ACC112 (cell line): ENCODE results near the gene MPHOSPH8.
A peak's percentile ranks its signal among the peaks of the same experiment; 100 is the strongest.
"Not testable (repeated sequence)": the region's sequence is repeated elsewhere in the genome, so short reads cannot be mapped to it uniquely, and the experiment has no call there.

Experiments used
- H2AFZ ChIP-seq: fragments of 200-600 bp; sonication (generic); one replicate; pipeline ENCODE4 v1.6.0; 2017; ENCODE audit warnings: antibody characterized with exemption, low read length; ENCODE audit not compliant: unreplicated experiment
- H3K27ac ChIP-seq: fragments of 200-600 bp; sonication (generic); 2 replicates; pipeline ENCODE4 v1.5.1; 2014; ENCODE audit warnings: low read depth, mild to moderate bottlenecking, antibody characterized with exemption, low read length, moderate library complexity
- H3K27me3 ChIP-seq: fragments of 200-600 bp; sonication (generic); 2 replicates; pipeline ENCODE4 v1.6.1; 2014; ENCODE audit warnings: mild to moderate bottlenecking, antibody characterized with exemption, low read length, moderate library complexity, mixed read lengths; ENCODE audit not compliant: insufficient read depth
- H3K36me3 ChIP-seq: fragments of 200-600 bp; sonication (generic); 2 replicates; pipeline ENCODE4 v1.6.1; 2016; ENCODE audit warnings: mild to moderate bottlenecking, antibody characterized with exemption, low read length, moderate library complexity, mixed read lengths; ENCODE audit not compliant: insufficient read depth
- H3K4me1 ChIP-seq: fragments of 200-600 bp; sonication (generic); one replicate; pipeline ENCODE4 v1.6.1; 2016; ENCODE audit warnings: low read length, mixed read lengths; ENCODE audit not compliant: insufficient read depth, unreplicated experiment, control insufficient read depth
- H3K4me3 ChIP-seq: fragments of 200-600 bp; sonication (generic); 2 replicates; pipeline ENCODE4 v1.5.1; 2014; ENCODE audit warnings: mild to moderate bottlenecking, low read depth, low read length
- H3K79me2 ChIP-seq: fragments of 200-600 bp; sonication (generic); one replicate; pipeline ENCODE4 v1.6.0; 2016; ENCODE audit warnings: low read length; ENCODE audit not compliant: control insufficient read depth, unreplicated experiment, insufficient read depth

Gene MPHOSPH8

GRCh38 chr13:19681517-19681916 is 48.1 kb downstream of the MPHOSPH8 start:
- Histone ChIP-seq H3K36me3 (no peaks in the 10 kb centered on the region), H3K4me3 (no peak overlapping the region), H3K27me3 (no peaks in the 10 kb centered on the region), H2AFZ (no peak overlapping the region), H3K79me2 (no peaks in the 10 kb centered on the region), H3K4me1 (peaks cover 8% of the 10 kb centered on the region), H3K27ac (no peak overlapping the region)

- H3K27ac ChIP-seq: no peak overlapping the region
- H3K4me1 ChIP-seq: no peaks in the 10 kb centered on the region
- no peak overlapping the region for H3K4me3 ChIP-seq
- peaks cover 6% of the 10 kb centered on the region; the same call in 1 of the 2 replicates for H3K36me3 ChIP-seq
- no peaks in the 10 kb centered on the region for H3K79me2 ChIP-seq
- H2AFZ ChIP-seq: no peak overlapping the region
- H3K27me3 ChIP-seq: no peaks in the 10 kb centered on the region
Observed at GRCh38 chr13:19685034-19685433, 51.6 kb downstream of the MPHOSPH8 start.

- Histone ChIP-seq H3K79me2 (no peaks in the 10 kb centered on the region), H3K4me1 (no peaks in the 10 kb centered on the region), H3K4me3 (no peak overlapping the region), H2AFZ (no peak overlapping the region), H3K27ac (no peak overlapping the region), H3K27me3 (no peaks in the 10 kb centered on the region), H3K36me3 (peaks cover 10% of the 10 kb centered on the region; the same call in 1 of the 2 replicates)
Observed at GRCh38 chr13:19685437-19685836, 52.0 kb downstream of the MPHOSPH8 start.

GRCh38 chr13:19691447-19691846 is 58.0 kb downstream of the MPHOSPH8 start:
- peaks cover 13% of the 10 kb centered on the region; the same call in 1 of the 2 replicates for H3K36me3 ChIP-seq
- not testable (repeated sequence) for H3K4me1 ChIP-seq, H2AFZ ChIP-seq, H3K27me3 ChIP-seq, H3K79me2 ChIP-seq, H3K27ac ChIP-seq
- peak overlapping the region; percentile 33; the same call in 1 of the 2 replicates for H3K4me3 ChIP-seq

GRCh38 chr13:19695428-19695827 is 62.0 kb downstream of the MPHOSPH8 start:
- H3K4me3 ChIP-seq: no peak overlapping the region
- peaks cover 4% of the 10 kb centered on the region; the same call in 1 of the 2 replicates for H3K36me3 ChIP-seq
- no peak overlapping the region for H2AFZ ChIP-seq
- no peak overlapping the region for H3K27ac ChIP-seq
- H3K4me1 ChIP-seq: peaks cover 16% of the 10 kb centered on the region
- H3K27me3 ChIP-seq: no peaks in the 10 kb centered on the region
- H3K79me2 ChIP-seq: peaks cover 8% of the 10 kb centered on the region

- peaks cover 16% of the 10 kb centered on the region for H3K4me1 ChIP-seq
- no peak overlapping the region for H2AFZ ChIP-seq
- peaks cover 8% of the 10 kb centered on the region for H3K79me2 ChIP-seq
- H3K27ac ChIP-seq: no peak overlapping the region
- no peaks in the 10 kb centered on the region for H3K27me3 ChIP-seq
- H3K4me3 ChIP-seq: no peak overlapping the region
- peaks cover 4% of the 10 kb centered on the region; the same call in 1 of the 2 replicates for H3K36me3 ChIP-seq
Observed at GRCh38 chr13:19695829-19696228, 62.4 kb downstream of the MPHOSPH8 start.

- not testable (repeated sequence) for H2AFZ ChIP-seq, H3K36me3 ChIP-seq, H3K27ac ChIP-seq, H3K79me2 ChIP-seq, H3K27me3 ChIP-seq, H3K4me3 ChIP-seq
- H3K4me1 ChIP-seq: peaks cover 19% of the 10 kb centered on the region
Observed at GRCh38 chr13:19700963-19701362, 67.5 kb downstream of the MPHOSPH8 start.

- not testable (repeated sequence) for H3K79me2 ChIP-seq, H3K27me3 ChIP-seq, H3K36me3 ChIP-seq, H3K27ac ChIP-seq, H2AFZ ChIP-seq, H3K4me3 ChIP-seq
- H3K4me1 ChIP-seq: peaks cover 19% of the 10 kb centered on the region
Observed at GRCh38 chr13:19701619-19702018, 68.2 kb downstream of the MPHOSPH8 start.

GRCh38 chr13:19704256-19704655 is 70.8 kb downstream of the MPHOSPH8 start:
- not testable (repeated sequence) for H2AFZ ChIP-seq, H3K36me3 ChIP-seq, H3K27me3 ChIP-seq, H3K4me3 ChIP-seq, H3K79me2 ChIP-seq, H3K27ac ChIP-seq
- H3K4me1 ChIP-seq: peaks cover 19% of the 10 kb centered on the region

- not testable (repeated sequence) for H3K4me3 ChIP-seq, H3K27me3 ChIP-seq, H3K4me1 ChIP-seq, H3K36me3 ChIP-seq, H3K79me2 ChIP-seq, H2AFZ ChIP-seq, H3K27ac ChIP-seq
Observed at GRCh38 chr13:19709039-19709438, 75.6 kb downstream of the MPHOSPH8 start.

- not testable (repeated sequence) for H2AFZ ChIP-seq, H3K4me3 ChIP-seq, H3K36me3 ChIP-seq, H3K27me3 ChIP-seq, H3K27ac ChIP-seq, H3K79me2 ChIP-seq, H3K4me1 ChIP-seq
Observed at GRCh38 chr13:19709782-19710181, 76.3 kb downstream of the MPHOSPH8 start.
